Colon (tissue), 2 donors: ENCODE results near the gene AHCTF1.
"Not testable (repeated sequence)": the region's sequence is repeated elsewhere in the genome, so short reads cannot be mapped to it uniquely, and the experiment has no call there.

ENCODE experiments used
- FAIRE-seq: peaks from 2 replicates; lab custom pipeline; 2012; peaks lifted over from hg19 to GRCh38; lab: Jason Lieb, UNC
- donor health status: control.
- donor health status: control.

AHCTF1 gene

GRCh38 chr1:246923482-246923881 lies 8.3 kb downstream of the AHCTF1 start:
- FAIRE-seq = no peak

GRCh38 chr1:246921481-246921880 lies 10.3 kb downstream of the AHCTF1 start:
- FAIRE-seq = no peak

GRCh38 chr1:246919902-246920301 lies 11.8 kb downstream of the AHCTF1 start:
- FAIRE-seq = no peak

GRCh38 chr1:246916026-246916923 lies 15.5 kb downstream of the AHCTF1 start:
- not testable (repeated sequence) for FAIRE-seq

GRCh38 chr1:246907472-246907871 lies 24.3 kb downstream of the AHCTF1 start:
- no peak for FAIRE-seq

- no peak for FAIRE-seq
These were observed 24.9 kb downstream of the AHCTF1 start for GRCh38 chr1:246906833-246907232.

GRCh38 chr1:246901874-246902273 lies 29.9 kb downstream of the AHCTF1 start:
- no peak for FAIRE-seq

- FAIRE-seq = no peak
These were observed 34.4 kb downstream of the AHCTF1 start for GRCh38 chr1:246897302-246897701.

GRCh38 chr1:246893191-246893939 lies 38.4 kb downstream of the AHCTF1 start:
- no peak for FAIRE-seq

GRCh38 chr1:246891105-246891504 lies 40.6 kb downstream of the AHCTF1 start:
- no peak for FAIRE-seq

GRCh38 chr1:246888522-246888921 lies 43.2 kb downstream of the AHCTF1 start:
- FAIRE-seq = no peak

GRCh38 chr1:246885389-246885788 lies 46.4 kb downstream of the AHCTF1 start:
- not testable (repeated sequence) for FAIRE-seq

GRCh38 chr1:246878551-246878950 lies 53.2 kb downstream of the AHCTF1 start:
- FAIRE-seq = no peak

GRCh38 chr1:246876431-246876830 lies 55.3 kb downstream of the AHCTF1 start:
- FAIRE-seq = no peak

GRCh38 chr1:246875041-246876026 lies 56.4 kb downstream of the AHCTF1 start:
- no peak for FAIRE-seq

GRCh38 chr1:246865921-246866320 lies 65.8 kb downstream of the AHCTF1 start:
- no peak for FAIRE-seq

- not testable (repeated sequence) for FAIRE-seq
These were observed 68.0 kb downstream of the AHCTF1 start for GRCh38 chr1:246863791-246864190.

- FAIRE-seq = no peak
These were observed 71.3 kb downstream of the AHCTF1 start for GRCh38 chr1:246860401-246860800.

- FAIRE-seq = no peak
These were observed 75.4 kb downstream of the AHCTF1 start for GRCh38 chr1:246856371-246856770.

GRCh38 chr1:246850640-246851039 lies 81.1 kb downstream of the AHCTF1 start:
- FAIRE-seq = not testable (repeated sequence)

GRCh38 chr1:246843876-246844275 lies 87.9 kb downstream of the AHCTF1 start:
- no peak for FAIRE-seq

GRCh38 chr1:246840761-246841160 lies 91.0 kb downstream of the AHCTF1 start:
- FAIRE-seq = not testable (repeated sequence)
